Endothelial cell of umbilical vein (primary cell): ENCODE measurements around the gene INCENP. TPM values are rescaled to one million over a fixed set of nuclear protein-coding genes. Genes with fewer than 3 reads are reported as not detected.

Experiments
- BruUV-seq: library from RNA; stranded (reverse); fragments of 400-500 nt; replicated peaks from 2 replicates; lab custom pipeline; 2021; lab: Mats Ljungman, UMichigan
- CTCF ChIA-PET: fragments of 300-600, 350-600 bp; sonication (Branson Sonifier 250); formaldehyde crosslinking; loops from one replicate; lab custom pipeline; 2021; ENCODE audit warnings: antibody characterized with exemption, inconsistent platforms; lab: Charles Lee
- POLR2A ChIA-PET: fragments of 300-600, 350-600 bp; sonication (Branson Sonifier 250); formaldehyde crosslinking; loops from one replicate; lab custom pipeline; 2021; ENCODE audit warnings: antibody characterized with exemption, inconsistent platforms; lab: Charles Lee
- DNase-seq: peaks from one replicate; pipeline ENCODE4 v3.0.0-alpha.2; 2011; ENCODE audit warnings: low read depth, low spot score
- FAIRE-seq: peaks from 2 replicates; lab custom pipeline; 2011; peaks lifted over from hg19 to GRCh38; lab: Jason Lieb, UNC
- H2AFZ ChIP-seq: 2 replicates; pipeline ENCODE4 v1.6.0; 2012; ENCODE audit warnings: low read depth, low read length, control low read depth, inconsistent platforms
- H3K27ac ChIP-seq: 2 replicates; pipeline ENCODE4 v1.5.1; 2011; ENCODE audit warnings: low read depth, mild to moderate bottlenecking, control low read depth, low read length, moderate library complexity; ENCODE audit not compliant: insufficient read depth
- H3K27me3 ChIP-seq, 2 experiments: 2 replicates each; pipeline versions ENCODE4 v1.6.0 to v1.6.1; 2011; ENCODE audit warnings: low read length in 2 of 2, mixed read lengths in 1 of 2; ENCODE audit not compliant: control insufficient read depth in 2 of 2, insufficient read depth in 2 of 2
- H3K36me3 ChIP-seq, 2 experiments: 2 replicates in 1 of 2; 3 replicates in 1 of 2; pipeline ENCODE4 v1.5.1; 2011; ENCODE audit warnings: low read length in 2 of 2, mild to moderate bottlenecking in 1 of 2, moderate library complexity in 1 of 2; ENCODE audit not compliant: control insufficient read depth in 2 of 2, insufficient read depth in 2 of 2; ENCODE audit errors: extremely low read depth in 1 of 2
- H3K4me1 ChIP-seq: 3 replicates; pipeline ENCODE4 v1.5.1; 2011; ENCODE audit warnings: mild to moderate bottlenecking, low read length; ENCODE audit not compliant: control insufficient read depth, insufficient read depth; ENCODE audit errors: extremely low read depth
- H3K4me2 ChIP-seq: 2 replicates; pipeline ENCODE4 v1.6.1; 2011; ENCODE audit warnings: low read length, control low read depth, mixed read lengths; ENCODE audit not compliant: insufficient read depth
- H3K4me3 ChIP-seq, 3 experiments: fragments of 200-600 bp in 1 of 3; sonication (generic), shearing (Covaris generic) in 1 of 3; replicated peaks in 1 of 3; 2 replicates each; pipeline ENCODE4 v1.5.1; 2011 to 2016; ENCODE audit warnings: control low read depth in 3 of 3, low read length in 3 of 3, mild to moderate bottlenecking in 2 of 3, inconsistent platforms in 1 of 3, low read depth in 1 of 3, moderate library complexity in 1 of 3; ENCODE audit not compliant: insufficient read depth in 1 of 3
- H3K79me2 ChIP-seq: 2 replicates; pipeline ENCODE4 v1.6.0; 2012; ENCODE audit warnings: low read length, inconsistent platforms; ENCODE audit not compliant: control insufficient read depth, insufficient read depth
- H3K9ac ChIP-seq: replicated peaks from 2 replicates; pipeline ENCODE3; 2011; ENCODE audit warnings: low read length, control low read depth; ENCODE audit not compliant: insufficient read depth; ENCODE audit errors: extremely low read depth
- H3K9me1 ChIP-seq: replicated peaks from 3 replicates; pipeline ENCODE4 v1.6.0; 2011; ENCODE audit warnings: mild to moderate bottlenecking, low read length; ENCODE audit not compliant: control insufficient read depth, insufficient read depth; ENCODE audit errors: extremely low read depth
- H3K9me3 ChIP-seq: replicated peaks from 2 replicates; pipeline ENCODE4 v1.5.1; 2012; ENCODE audit warnings: low read length, inconsistent platforms; ENCODE audit not compliant: control insufficient read depth, insufficient read depth
- H4K20me1 ChIP-seq: replicated peaks from 2 replicates; pipeline ENCODE3; 2011; ENCODE audit warnings: mild to moderate bottlenecking, low read length; ENCODE audit not compliant: control insufficient read depth, insufficient read depth; ENCODE audit errors: extremely low read depth
- CTCF ChIP-seq, 2 donors: IDR thresholded peaks; 1 replicate in 1 of 2; 2 replicates in 1 of 2; pipeline ENCODE4 v1.5.1; 2011; ENCODE audit warnings: low read length in 2 of 2, mild to moderate bottlenecking in 2 of 2, moderate library complexity in 2 of 2, control low read depth in 1 of 2, inconsistent platforms in 1 of 2, low read depth in 1 of 2; ENCODE audit not compliant: insufficient read depth in 1 of 2; ENCODE audit errors: extremely low read depth in 1 of 2
- EZH2 ChIP-seq: IDR thresholded peaks from 2 replicates; pipeline ENCODE4 v1.6.1; 2012; ENCODE audit warnings: borderline replicate concordance, low read depth, mild to moderate bottlenecking, moderate library complexity, low read length, inconsistent platforms; ENCODE audit not compliant: severe bottlenecking
- FOS ChIP-seq: IDR thresholded peaks from 2 replicates; pipeline ENCODE4 v1.6.1; 2011; ENCODE audit warnings: mild to moderate bottlenecking, low read length, moderate library complexity, borderline replicate concordance; ENCODE audit not compliant: insufficient read depth
- GATA2 ChIP-seq: IDR thresholded peaks from 2 replicates; pipeline ENCODE4 v1.7.0; 2011; ENCODE audit warnings: low read depth, mild to moderate bottlenecking, moderate library complexity, mixed read lengths, low read length; ENCODE audit not compliant: insufficient read length, insufficient read depth
- JUN ChIP-seq: IDR thresholded peaks from 2 replicates; pipeline ENCODE4 v1.6.1; 2011; ENCODE audit warnings: borderline replicate concordance, low read depth; ENCODE audit not compliant: insufficient read length, insufficient read depth
- MAX ChIP-seq: IDR thresholded peaks from 2 replicates; pipeline ENCODE4 v1.6.1; 2011; ENCODE audit not compliant: insufficient read depth, insufficient read length
- MYC ChIP-seq: IDR thresholded peaks from one replicate; pipeline ENCODE4 v1.6.1; 2011; ENCODE audit warnings: mild to moderate bottlenecking, low read depth, low read length
- POLR2A ChIP-seq: IDR thresholded peaks from 2 replicates; pipeline ENCODE4 v1.6.1; 2012; ENCODE audit warnings: low read depth, mild to moderate bottlenecking, control low read depth, low read length
- POLR2AphosphoS5 ChIP-seq: IDR thresholded peaks from 2 replicates; pipeline ENCODE4 v1.6.1; 2012; ENCODE audit warnings: low read depth, mild to moderate bottlenecking, control low read depth, low read length, moderate library complexity; ENCODE audit not compliant: insufficient read depth
- dilution Hi-C: fragments of 300-500 bp; cut with MboI; formaldehyde crosslinking; loops from one replicate; pipeline ENCODE4 v1.15.0; 2019; ENCODE audit warnings: low sequenced_read_pairs; ENCODE audit not compliant: extremely low pct_ligation_motif_present
- intact Hi-C: fragments of 100-400 bp; cut with micrococcal nuclease; formaldehyde crosslinking; loops from one replicate; pipeline ENCODE4 v1.10.0; 2022
- polyA plus RNA-seq, 4 experiments: library from polyadenylated mRNA; depleted of rRNA in 3 of 4; stranded (reverse) in 3 of 4; unstranded in 1 of 4; fragments of >200 nt; gene quantifications; 2 replicates each; pipeline versions ENCODE4 v1.2.1 to v1.2.3, GENCODE V29; 2011 to 2012; ENCODE audit warnings: missing spikeins in 1 of 4
- total RNA-seq: library from RNA; stranded (reverse); gene quantifications from 2 replicates; pipeline ENCODE4 v1.2.3, GENCODE V29; 2021

The INCENP gene
- total and polyA plus RNA-seq, 2 donors (not counting 3 experiments of a cell fraction or from before 2014, with no cell fraction given) = 22.9 to 86.8 TPM

GRCh38 chr11:62169935-62170334, 46.1 kb downstream of the INCENP start:
- no peaks in the 10 kb centered on the region for H3K9me3 ChIP-seq
- CTCF ChIA-PET = interaction anchor here (0.9 to 4.2 kb wide), 12 partner anchors 11 to 208 kb away, joined by 3 to 22 read pairs (median 4); no protein-coding TSS in a partner anchor

More at GRCh38 chr11:62169935-62170334, 46.1 kb downstream of the INCENP start:
- Histone ChIP-seq H3K27ac (no peak overlapping the region), H3K9ac (no peak overlapping the region), H2AFZ (no peak overlapping the region), H3K27me3 (peaks cover 29 to 44% of the 10 kb centered on the region in 2 experiments), H3K4me3 (no peak overlapping the region), H4K20me1 (no peaks in the 10 kb centered on the region), H3K4me2 (no peak overlapping the region), H3K9me1 (no peaks in the 10 kb centered on the region), H3K79me2 (no peaks in the 10 kb centered on the region), H3K4me1 (peaks cover 6% of the 10 kb centered on the region), H3K36me3 (no peaks in the 10 kb centered on the region)
- no peak for FAIRE-seq
- intact Hi-C loops = no loop called here
- POLR2A ChIA-PET = no interaction called here
- TF ChIP-seq CTCF (IDR thresholded peaks at IDR 0.05; ENCODE audit: extremely low read depth in 1 of 2, insufficient read depth in 1 of 2, low read depth in 1 of 2, low read length in 2 of 2) (no peak), POLR2AphosphoS5 (no peak), FOS (no peak), GATA2 (no peak), JUN (no peak), POLR2A (no peak), MYC (no peak), EZH2 (no peak), MAX (no peak)
- peak; percentile 28 for DNase-seq
- no TSS peak for BruUV-seq
- dilution Hi-C loops = loop anchor here (5.0 kb wide), 1 partner anchor 37 kb away; the partner anchor contains the start of gene SCGB2A1
